A204.1 (cell line): ENCODE measurements around the gene CEP57L1.
A peak's percentile ranks its signal among the peaks of the same experiment; 100 is the strongest.
"Not testable (repeated sequence)": the region's sequence is repeated elsewhere in the genome, so short reads cannot be mapped to it uniquely, and the experiment has no call there.

Source experiments
- FAIRE-seq: peaks from 2 replicates; lab custom pipeline; 2012; peaks lifted over from hg19 to GRCh38; lab: Jason Lieb, UNC

CEP57L1 gene

DNA sequence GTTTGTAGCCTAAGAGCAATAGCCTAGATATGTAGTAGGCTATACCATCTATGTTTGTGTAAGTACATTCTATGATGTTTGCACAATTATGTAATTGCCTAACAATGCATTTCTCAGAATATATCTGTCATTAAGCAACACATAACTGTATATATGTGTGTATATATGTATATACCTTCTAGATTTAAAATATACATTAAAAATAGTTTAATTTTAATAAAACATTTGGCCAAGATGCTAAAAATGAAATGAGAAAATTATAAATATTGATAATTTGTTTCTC lies 21.2 kb upstream of the CEP57L1 start:
- peak; percentile 32 for FAIRE-seq

DNA sequence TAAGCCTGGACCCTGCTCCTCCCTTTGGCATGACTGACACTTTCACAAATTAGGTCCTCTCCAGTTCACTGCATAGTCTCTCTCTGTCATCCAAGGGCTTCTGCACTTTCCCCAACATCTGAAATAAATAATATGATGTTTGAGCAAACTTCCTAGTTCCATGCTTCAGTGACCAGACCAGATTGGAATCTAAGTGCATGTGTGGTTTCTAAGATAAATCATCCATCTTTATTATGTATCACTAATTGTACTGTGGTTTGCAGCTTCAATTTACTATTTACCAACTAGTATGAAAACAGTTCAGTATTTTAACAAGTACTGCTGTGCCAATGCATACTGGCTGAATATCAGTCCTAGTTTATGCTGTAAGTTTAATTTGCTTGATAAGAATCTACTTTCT lies 19.4 kb upstream of the CEP57L1 start:
- no peak for FAIRE-seq

DNA sequence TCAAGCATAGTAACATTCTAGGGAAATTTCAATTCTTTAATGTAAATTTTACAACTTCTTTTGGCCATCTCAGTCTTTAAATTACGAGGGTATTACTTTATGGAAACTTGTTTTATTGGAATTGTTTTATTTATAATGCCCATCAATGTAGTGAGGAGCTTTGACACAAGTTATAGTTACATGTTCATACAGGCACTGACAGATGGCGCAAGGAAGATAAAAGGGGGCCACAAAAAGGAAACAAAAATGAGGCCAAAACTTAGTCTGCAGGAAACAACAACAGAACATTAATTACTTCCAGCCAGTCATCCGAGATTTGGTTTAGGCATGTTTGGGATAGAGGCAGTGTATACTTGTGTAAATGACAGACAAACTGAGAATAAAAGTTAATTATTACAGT lies 18.9 kb upstream of the CEP57L1 start:
- FAIRE-seq: no peak

DNA sequence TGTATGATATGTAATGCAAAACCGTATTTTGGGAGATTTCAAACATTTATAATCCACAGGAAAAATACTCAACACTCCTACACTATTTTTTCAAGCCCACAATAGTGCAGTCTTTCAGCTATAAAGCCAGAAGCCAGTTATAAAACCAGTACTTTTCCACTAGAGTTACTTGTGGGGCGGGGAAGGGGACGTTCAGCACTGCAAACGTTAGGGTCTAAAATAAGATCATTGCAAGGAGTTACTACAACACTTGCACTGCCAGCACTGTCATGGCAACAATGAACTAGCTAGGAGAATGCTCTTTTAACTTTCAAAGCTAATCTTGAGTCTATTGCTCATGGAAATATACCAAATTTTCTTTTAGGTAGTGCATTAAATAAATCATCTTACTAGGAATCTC lies 15.3 kb upstream of the CEP57L1 start:
- no peak for FAIRE-seq

DNA sequence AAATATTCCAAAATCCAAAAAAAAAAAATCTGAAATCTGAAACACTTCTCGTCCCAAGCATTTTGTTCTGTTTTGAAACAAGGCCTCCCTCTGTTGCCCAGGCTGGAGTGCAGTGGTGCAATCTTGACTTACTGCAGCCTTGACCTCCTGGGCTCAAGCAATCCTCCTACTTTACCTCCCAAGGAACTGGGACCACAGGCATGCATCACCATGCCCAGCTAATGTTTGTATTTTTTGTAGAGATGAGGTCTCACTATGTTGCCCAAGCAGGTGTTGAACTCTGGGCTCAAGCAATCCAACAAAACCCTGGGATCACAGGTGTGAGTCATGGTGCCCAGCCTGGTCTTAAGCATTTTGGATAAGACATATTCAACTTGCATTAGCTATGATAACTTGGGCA lies 14.3 kb upstream of the CEP57L1 start:
- no peak for FAIRE-seq

DNA sequence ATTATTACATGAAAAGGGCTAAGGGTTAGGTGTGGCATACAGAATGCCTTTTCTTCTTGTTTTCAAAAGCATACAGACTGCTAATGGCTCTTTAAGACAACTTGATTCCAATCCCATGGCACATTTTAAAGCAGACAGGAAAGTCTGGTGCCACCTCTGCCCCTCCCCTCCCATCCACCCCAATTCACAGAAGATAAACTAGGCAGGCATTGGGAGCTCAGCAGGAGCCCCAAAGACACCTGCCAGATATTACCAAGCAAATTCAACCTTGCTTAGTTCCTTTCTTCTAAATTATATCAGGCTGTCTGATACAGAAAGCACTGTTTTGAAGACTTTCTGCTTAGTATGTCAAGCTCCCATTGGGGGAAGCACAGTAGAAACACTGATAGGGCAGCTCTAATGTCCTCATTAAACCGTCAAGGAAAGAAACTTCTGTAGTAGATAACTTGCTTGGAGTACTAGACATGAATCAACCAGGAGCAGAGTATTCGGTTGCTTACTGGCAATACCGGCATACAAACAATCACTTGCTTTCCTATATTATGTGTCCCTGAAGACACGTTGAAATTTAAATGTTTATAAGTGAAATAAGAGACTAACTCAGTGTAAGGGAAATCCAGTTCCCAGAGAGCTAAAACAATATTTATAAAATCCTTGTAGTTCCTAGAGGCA lies 13.7 kb upstream of the CEP57L1 start:
- FAIRE-seq: no peak

DNA sequence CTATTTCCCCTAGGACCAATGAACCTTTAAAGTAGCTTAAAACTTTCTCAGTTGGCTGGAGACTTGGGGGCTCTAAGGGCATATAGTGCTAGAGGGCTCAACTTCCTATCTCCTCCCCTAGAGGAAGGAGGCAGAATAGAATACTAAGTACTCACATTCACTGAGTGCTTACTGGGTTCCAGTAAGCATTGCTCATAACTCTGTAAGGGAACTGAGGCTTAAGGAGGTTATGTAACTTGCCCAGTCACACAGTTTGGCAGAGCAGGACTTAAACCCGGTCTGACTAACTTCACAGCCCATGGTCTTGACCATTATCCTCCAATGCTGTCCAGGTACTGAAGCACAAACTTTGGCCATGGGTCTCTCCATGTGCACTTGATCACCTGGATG lies 13.1 kb upstream of the CEP57L1 start:
- FAIRE-seq: no peak

DNA sequence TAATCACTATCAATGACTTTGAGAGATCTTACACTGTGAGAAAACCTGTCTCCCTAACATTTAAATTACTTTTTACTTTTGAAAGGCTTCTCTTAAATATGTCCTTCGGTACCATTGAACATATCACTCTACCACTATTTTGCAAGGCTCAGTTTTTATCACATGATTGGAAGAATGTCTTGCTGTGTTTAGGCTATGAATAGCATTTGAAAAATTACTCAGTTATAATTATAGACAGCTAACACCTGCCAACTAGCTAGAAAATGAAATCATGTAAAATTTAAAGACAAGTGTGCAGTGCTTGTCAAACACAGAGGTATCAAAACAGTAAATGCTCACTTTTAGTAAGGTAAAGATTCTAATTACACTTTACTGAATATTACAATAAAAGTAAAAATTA lies 11.7 kb upstream of the CEP57L1 start:
- FAIRE-seq: no peak

DNA sequence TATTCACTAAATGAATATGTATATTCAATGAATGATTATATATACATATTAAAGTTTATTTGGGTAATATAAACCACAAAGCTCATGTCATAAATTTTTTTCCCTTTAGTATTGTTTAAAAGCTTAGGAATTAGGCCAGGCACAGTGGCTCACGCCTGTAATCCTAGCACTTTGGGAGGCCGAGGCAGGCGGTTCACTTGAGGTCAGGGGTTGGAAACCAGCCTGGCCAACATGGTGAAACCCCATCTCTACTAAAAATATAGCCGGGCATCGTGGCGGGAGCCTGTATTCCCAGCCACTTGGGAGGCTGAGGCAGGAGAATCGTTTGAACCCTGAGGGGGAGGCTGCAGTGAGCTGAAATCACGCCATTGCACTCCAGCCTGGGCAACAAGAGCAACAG lies 11.2 kb upstream of the CEP57L1 start:
- not testable (repeated sequence) for FAIRE-seq

DNA sequence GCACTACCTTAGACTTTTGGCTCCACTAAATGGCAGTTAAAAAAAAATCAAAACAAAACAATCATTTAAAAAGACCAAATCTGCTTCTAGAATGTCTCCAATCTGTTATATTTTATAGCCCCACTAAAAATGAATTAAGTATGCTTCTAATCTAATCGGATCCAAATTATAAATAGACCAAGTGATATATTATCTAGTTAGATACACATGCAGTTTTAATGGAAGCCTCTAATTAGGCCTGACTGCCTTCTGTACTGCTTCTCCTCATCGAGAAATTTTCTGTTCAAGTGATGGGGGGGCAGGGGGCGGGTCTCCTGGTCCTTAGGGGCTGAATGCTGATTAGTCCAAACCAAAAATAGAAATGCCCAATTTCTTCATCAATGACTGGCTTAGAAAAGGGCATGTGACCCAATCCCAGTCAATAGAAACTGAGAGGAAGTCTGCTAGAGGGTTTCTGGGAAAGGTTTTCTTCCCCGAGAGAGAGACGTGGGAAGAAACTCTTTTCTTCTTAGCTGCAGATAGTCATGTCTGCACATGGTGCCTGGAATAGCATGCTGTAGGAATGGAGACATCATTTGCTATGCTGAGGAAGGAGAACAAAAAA lies 7.5 kb upstream of the CEP57L1 start:
- no peak for FAIRE-seq

DNA sequence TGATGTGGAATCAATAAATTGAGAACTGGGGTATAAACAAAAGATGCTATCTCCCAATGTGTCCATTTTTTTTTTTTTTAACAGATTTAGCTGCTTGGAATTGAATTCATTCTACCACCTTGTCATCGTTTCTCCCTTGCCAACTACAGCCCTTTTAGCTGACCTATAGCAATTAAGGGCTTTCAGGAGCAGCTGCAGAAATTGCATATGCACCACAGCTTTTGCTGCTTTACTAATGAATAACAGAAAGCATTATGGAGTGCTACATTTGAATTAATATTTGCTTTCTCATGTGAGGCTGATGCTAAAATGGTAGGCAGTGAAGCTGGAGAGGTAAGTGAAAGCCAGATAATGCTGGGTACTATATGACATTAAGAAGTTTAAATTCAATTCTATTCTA lies 6.3 kb upstream of the CEP57L1 start:
- FAIRE-seq: no peak

DNA sequence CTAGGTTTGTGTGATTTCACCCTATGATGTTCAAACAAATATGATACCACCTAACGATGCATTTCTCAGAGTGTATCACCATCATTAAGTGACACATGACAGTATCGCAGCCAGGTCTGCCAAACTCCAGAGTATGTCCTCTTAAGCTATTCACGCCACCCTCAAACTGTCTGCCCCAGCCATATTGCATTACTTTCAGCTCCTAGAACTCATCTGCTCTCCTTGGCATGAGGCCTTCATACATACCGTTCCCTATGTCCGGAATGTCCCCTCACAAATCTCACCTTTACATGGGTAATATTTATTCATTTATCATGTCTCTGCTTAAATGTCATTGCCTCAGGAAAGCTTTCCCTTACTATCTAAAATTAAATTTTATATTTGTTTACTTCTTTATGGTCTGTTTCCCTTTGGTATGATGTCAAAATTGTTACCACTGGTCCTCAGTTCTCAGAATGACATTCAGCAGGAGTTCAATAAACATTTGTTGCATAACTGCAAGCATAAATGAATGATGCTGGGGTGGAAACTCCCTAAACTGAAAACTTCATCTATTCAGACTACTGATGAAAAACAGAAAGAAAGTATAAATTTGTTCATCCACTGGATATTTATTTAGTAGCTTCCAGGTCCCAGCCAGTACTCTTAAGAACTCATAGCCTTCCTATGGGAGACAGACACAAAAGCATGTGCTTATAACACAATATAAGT lies 3.8 kb upstream of the CEP57L1 start:
- FAIRE-seq: no peak

DNA sequence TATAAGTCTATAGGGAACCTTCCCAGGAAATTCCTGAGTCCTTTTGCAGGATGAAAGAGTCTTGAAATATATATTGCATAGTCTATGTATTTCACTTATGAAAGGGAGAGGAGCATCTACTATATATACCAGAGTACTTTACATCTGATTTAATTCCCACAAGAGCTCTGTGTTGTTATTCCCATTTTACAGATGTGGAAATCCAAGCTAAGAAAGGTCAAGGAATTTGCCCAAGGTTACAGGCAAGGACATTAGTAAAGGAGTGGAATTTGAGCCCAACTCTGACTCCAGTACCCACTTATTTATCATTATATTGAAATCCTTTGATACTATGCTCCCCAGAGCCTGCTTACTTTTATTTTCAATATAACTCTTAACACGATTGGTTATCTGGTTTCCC lies 3.2 kb upstream of the CEP57L1 start:
- no peak for FAIRE-seq

DNA sequence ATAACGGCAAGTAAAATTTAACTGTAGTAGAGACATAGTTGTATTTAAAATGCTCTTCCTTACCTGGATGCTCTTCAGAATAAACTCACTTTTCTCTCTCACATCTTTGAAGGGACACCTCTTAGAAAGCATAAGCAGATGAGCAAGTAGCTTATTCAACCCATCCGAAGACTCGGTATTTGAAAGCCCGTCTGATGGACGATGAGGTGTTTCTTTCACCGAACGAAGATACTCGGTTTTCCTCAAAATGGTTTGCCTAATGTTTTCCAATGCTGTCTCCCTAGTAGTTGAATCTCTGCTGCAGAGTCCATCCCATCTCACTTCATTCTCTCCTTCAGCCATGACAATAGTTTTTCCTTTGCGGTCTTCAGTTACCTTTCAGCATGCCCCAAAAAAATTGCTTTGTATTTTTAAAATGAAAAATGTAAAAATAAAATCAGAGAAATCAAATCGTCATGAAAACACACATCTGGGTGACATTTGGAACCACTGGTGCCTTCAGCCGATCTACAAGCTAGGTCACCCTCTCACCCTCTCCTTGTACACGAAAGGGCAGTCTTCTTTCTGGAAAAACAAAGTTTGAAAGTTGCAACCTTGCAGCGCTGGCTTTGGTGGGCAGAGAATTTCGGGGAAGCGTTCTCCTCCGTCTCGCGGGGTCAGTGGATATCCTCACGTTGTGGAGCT lies 1.4 kb upstream of the CEP57L1 start:
- FAIRE-seq: no peak

DNA sequence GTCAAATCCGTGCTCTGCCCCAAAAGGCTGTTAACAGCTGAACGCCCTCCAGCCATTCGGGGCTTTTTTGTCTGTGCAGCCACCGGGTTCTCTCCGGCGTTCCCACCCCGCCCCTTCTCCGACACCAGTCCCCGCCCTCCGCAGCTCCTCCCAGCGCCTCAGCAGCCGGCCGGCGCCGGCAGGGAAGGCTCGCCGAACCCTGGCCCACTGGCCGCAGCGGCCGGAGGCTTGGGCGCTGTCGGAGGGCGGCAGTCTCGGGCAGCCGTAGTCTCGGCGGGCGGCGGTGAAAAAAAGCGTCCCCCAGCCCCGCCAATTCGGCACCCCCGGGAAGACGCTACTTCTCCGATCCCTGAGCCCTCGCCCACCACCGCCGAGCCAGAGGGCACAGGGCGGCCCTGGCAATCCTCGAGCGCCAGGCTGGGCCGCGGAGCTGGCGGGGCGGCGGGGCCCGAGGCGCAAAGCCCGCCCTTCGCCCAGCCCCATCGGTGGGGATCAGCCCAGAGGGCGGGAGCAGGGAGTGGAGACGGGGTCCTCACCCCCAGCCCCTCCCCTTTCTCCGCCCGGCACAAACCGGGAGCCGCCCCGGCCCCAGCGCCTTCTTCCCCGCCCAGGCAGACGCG lies 781 bp upstream of the CEP57L1 start, which contains the start of gene SESN1:
Gene SESN1 (minus strand): TSS at position 431 of the 620 bp plus-strand sequence. CDS start 773 bp downstream, outside the sequence.
- FAIRE-seq: no peak

DNA sequence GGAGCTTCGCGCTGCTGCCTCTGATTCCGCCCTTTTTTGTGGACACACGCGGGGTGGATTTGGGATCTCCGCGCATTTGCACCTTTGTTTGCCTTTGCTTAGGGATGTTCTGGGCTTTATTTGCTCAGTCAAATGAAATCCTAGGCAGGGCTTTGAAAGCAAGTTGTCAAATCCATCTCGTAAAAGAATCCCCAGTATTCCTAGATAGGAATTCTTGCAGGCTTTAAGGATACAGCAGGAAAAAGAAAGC lies 453 bp downstream of the CEP57L1 start:
- FAIRE-seq: no peak

DNA sequence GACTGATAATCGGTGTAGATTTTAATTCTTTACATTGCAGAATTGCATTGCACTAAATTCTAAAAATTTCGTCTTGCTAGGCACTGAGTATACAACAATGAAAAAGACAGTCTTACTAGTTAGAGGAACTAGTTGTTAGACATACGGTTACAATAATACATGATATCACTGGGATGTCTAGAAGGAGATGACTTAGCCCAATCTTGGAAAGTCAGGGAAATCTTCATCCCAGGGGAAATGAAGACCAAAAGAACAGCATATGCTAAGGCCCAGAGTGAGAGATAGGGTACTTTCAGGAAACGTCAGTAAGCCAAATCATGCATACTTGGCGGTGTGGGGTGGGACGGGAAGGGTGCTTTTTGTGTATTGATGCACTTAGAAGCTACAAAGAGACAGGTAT lies 901 bp downstream of the CEP57L1 start:
- no peak for FAIRE-seq

DNA sequence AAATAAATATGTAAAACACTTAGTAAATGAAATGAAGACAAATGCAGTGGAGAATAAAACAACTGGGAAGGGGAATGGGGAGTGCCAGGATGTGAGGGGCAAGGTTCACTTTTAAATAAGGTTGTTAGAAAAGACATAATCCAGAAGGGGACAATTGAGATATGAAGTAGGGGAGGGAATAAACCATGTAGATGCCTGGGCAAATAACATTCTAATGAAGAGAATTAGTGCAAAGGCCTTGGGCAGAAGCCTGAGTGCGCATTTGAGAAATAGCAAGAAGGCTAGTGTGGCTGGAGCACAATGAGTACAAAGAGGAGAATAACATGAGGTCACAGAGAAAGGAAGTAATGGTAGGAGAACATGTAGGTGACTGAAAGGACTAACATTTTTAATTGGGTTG lies 2.4 kb downstream of the CEP57L1 start:
- no peak for FAIRE-seq

DNA sequence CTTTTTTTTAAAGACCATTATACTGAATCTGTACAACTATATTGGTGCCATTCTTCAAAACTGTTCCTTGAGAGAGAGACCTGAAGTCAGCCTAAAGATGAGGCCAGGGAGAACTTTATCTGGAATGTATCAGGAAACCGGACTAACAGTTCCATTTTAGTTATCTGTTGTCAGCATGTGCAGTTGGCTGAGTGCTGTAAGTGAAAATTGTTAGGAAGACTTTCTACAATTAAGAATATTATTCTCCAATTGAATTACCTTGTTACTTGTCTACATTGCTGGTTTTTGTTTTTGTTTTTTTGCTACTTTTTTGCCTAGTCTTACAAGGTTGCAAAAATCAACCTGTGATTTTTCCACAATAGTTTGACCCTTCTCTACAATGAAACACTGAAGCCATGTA lies 7.5 kb downstream of the CEP57L1 start:
- no peak for FAIRE-seq

DNA sequence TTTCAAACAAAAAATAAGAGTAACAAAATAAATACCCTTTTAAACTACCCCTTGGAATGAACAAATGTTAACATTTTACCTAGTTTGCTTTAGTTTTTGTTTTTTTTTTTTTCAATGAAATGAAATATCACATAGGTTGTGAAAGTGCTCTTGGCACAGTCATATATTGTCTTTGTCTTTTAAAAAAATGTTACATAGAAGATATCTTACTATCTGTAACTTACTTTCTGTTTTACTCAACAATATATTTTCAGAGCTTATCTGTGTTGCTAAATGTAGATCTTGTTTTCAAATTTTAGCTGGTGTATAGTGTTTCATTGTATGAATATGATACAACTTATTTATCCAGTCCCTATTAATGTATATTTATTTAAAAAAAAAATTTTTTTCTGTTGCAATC lies 8.6 kb downstream of the CEP57L1 start:
- FAIRE-seq: peak; percentile 65

DNA sequence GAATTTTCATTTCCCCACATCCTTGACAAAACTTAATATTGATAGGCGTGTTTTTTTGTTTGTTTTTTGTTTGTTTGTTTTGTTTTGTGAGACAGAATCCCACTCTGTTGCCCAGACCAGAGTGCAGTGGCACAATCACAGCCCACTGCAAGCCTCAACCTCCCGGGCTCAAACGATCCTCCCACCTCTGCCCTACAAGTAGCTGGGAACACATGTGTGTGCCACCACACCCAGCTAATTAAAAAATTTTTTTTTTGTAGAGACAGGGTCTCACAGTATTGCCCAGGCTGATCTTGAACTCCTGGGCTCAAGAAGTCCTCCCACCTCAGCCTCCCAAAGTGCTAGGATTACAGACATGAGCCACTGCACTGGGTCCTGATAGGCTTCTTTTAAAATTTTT lies 9.2 kb downstream of the CEP57L1 start:
- no peak for FAIRE-seq

DNA sequence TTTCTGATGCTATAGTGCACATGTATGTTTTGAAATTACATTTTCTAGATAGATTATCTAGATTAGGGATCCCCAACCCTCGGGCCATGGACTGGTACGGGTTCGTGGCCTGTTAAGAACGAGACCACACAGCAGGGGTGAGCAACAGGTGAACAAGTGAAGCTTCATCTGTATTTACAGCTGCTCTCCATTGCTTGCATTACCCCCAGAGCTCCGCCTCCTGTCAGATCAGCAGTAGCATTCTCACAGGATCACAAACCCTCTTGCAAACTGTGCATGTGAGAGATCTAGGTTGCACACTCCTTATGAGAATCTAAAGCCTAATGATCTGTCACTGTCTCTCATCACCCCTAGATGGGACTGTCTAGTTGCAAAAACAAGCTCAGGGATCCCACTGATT lies 10.4 kb downstream of the CEP57L1 start:
- FAIRE-seq: no peak

DNA sequence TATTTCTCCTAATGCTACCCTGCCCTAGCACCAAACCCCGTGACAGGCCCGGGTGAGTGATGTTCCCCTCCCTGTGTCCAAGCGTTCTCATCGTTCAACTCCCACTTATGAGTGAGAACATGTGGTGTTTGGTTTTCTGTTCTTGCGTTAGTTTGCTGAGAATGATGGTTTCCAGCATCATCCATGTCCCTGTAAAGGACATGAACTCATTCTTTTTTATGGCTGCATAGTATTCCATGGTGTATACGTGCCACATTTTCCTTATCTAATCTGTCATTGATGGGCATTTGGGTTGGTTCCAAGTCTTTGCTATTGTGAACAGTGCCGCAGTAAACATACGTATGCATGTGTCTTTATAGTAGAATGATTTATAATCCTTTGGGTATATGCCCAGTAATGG lies 14.4 kb downstream of the CEP57L1 start:
- not testable (repeated sequence) for FAIRE-seq
